SK-N-SH (cell line): ENCODE measurements around the gene PROX1. TPM values are rescaled to one million over a fixed set of nuclear protein-coding genes. Genes with fewer than 3 reads are reported as not detected.

Experiments used
- CTCF ChIA-PET: fragments of 300-600, 350-600 bp; formaldehyde crosslinking; extraction: SDS; loops from one replicate; lab custom pipeline; 2021; lab: Yijun Ruan, JAX
- POLR2A ChIA-PET: fragments of 350-600 bp; sonication (Branson Sonifier 250); formaldehyde crosslinking; extraction: SDS; loops from one replicate; lab custom pipeline; 2020; ENCODE audit warnings: antibody characterized with exemption, inconsistent platforms; lab: Yijun Ruan, JAX
- DNase-seq: peaks from one replicate; pipeline ENCODE4 v3.0.0; 2012
- H2AFZ ChIP-seq: fragments of 200-600 bp; sonication (generic); 2 replicates; pipeline ENCODE4 v1.8.1; 2016; ENCODE audit warnings: antibody characterized with exemption, mild to moderate bottlenecking, low read depth
- H3F3A ChIP-seq: fragments of 200-600 bp; sonication (generic); replicated peaks from 2 replicates; pipeline ENCODE3; 2016; ENCODE audit warnings: antibody characterized with exemption, mild to moderate bottlenecking; ENCODE audit not compliant: insufficient read depth
- H3K27ac ChIP-seq, 2 experiments: fragments of 200-500 bp in 1 of 2; fragments of 200-600 bp in 1 of 2; sonication (Bioruptor generic) in 1 of 2; sonication (generic), shearing (Covaris generic) in 1 of 2; 2 replicates each; pipeline versions ENCODE4 v1.5.1 to v1.6.1; 2014 to 2016; ENCODE audit warnings: low read depth in 2 of 2, inconsistent platforms in 1 of 2, low read length in 1 of 2, mild to moderate bottlenecking in 1 of 2, mixed read lengths in 1 of 2
- H3K27me3 ChIP-seq: fragments of 200-600 bp; sonication (generic), shearing (Covaris generic); 2 replicates; pipeline ENCODE4 v1.6.1; 2016; ENCODE audit warnings: mixed run types; ENCODE audit not compliant: insufficient read depth
- H3K36me3 ChIP-seq, 2 experiments: fragments of 200-500 bp in 1 of 2; fragments of 200-600 bp in 1 of 2; sonication (Bioruptor generic) in 1 of 2; sonication (generic) in 1 of 2; replicated peaks in 1 of 2; 2 replicates each; pipeline versions ENCODE3 to v1.5.1; 2014 to 2016; ENCODE audit warnings: low read length in 1 of 2, mild to moderate bottlenecking in 1 of 2; ENCODE audit not compliant: insufficient read depth in 2 of 2, control insufficient read depth in 1 of 2
- H3K4me1 ChIP-seq, 2 experiments: fragments of 200-500 bp in 1 of 2; fragments of 200-600 bp in 1 of 2; sonication (Bioruptor generic) in 1 of 2; sonication (generic), shearing (Covaris generic) in 1 of 2; 2 replicates each; pipeline versions ENCODE4 v1.5.1 to v1.6.1; 2014 to 2016; ENCODE audit warnings: low read depth in 1 of 2, low read length in 1 of 2, mixed run types in 1 of 2; ENCODE audit not compliant: insufficient read depth in 2 of 2, control insufficient read depth in 1 of 2
- H3K4me2 ChIP-seq: fragments of 200-600 bp; sonication (generic), shearing (Covaris generic); 2 replicates; pipeline ENCODE4 v1.6.1; 2017; ENCODE audit warnings: mixed run types
- H3K4me3 ChIP-seq, 2 experiments: fragments of 200-500 bp in 1 of 2; fragments of 200-600 bp in 1 of 2; sonication (Bioruptor generic) in 1 of 2; sonication (generic), shearing (Covaris generic) in 1 of 2; 2 replicates each; pipeline versions ENCODE4 v1.5.1 to v1.8.1; 2014 to 2016; ENCODE audit warnings: low read depth in 2 of 2, inconsistent platforms in 1 of 2, low read length in 1 of 2, mild to moderate bottlenecking in 1 of 2, mixed read lengths in 1 of 2, moderate library complexity in 1 of 2
- H3K79me2 ChIP-seq: fragments of 200-600 bp; sonication (generic); 2 replicates; pipeline ENCODE4 v1.8.1; 2017; ENCODE audit warnings: mild to moderate bottlenecking; ENCODE audit not compliant: insufficient read depth
- H3K9ac ChIP-seq: fragments of 200-600 bp; sonication (generic); 2 replicates; pipeline ENCODE4 v1.6.1; 2017; ENCODE audit warnings: mixed run types
- H3K9me2 ChIP-seq: fragments of 200-600 bp; sonication (generic); 2 replicates; pipeline ENCODE4 v1.6.1; 2017; ENCODE audit warnings: mixed run types
- H3K9me3 ChIP-seq: fragments of 200-600 bp; sonication (generic); 2 replicates; pipeline ENCODE4 v1.6.1; 2017; ENCODE audit warnings: mixed run types, mild to moderate bottlenecking, moderate library complexity
- H4K20me1 ChIP-seq: fragments of 200-600 bp; sonication (generic); 2 replicates; pipeline ENCODE4 v1.6.1; 2017; ENCODE audit warnings: mild to moderate bottlenecking, mixed run types; ENCODE audit not compliant: insufficient read depth
- CTCF ChIP-seq: fragments of 200-600 bp; sonication (generic); IDR thresholded peaks from 2 replicates; pipeline ENCODE4 v1.6.1; 2017; ENCODE audit warnings: antibody characterized with exemption, mild to moderate bottlenecking, moderate library complexity
- FOXJ3 ChIP-seq: sonication (generic); formaldehyde crosslinking; IDR thresholded peaks from 2 replicates; pipeline ENCODE4 v1.5.1; 2020; ENCODE audit warnings: mild to moderate bottlenecking, missing genetic modification reagents
- FOXM1 ChIP-seq: IDR thresholded peaks from 2 replicates; pipeline ENCODE4 v1.4.0; 2012; ENCODE audit warnings: low read depth, mild to moderate bottlenecking
- GATA2 ChIP-seq: sonication (generic); formaldehyde crosslinking; IDR thresholded peaks from 2 replicates; pipeline ENCODE4 v1.5.0; 2020; ENCODE audit warnings: mild to moderate bottlenecking, missing genetic modification reagents
- IRF3 ChIP-seq: fragments of 150-350 bp; IDR thresholded peaks from 2 replicates; pipeline ENCODE4 v1.6.1; 2016; ENCODE audit warnings: mild to moderate bottlenecking, low read depth, low read length
- JUND ChIP-seq: IDR thresholded peaks from 2 replicates; pipeline ENCODE4 v1.4.0; 2012
- MAX ChIP-seq: IDR thresholded peaks from 2 replicates; pipeline ENCODE4 v1.4.0; 2012; ENCODE audit warnings: low read depth
- MXI1 ChIP-seq: IDR thresholded peaks from 2 replicates; pipeline ENCODE4 v1.6.1; 2012; ENCODE audit warnings: mild to moderate bottlenecking, low read depth, low read length, improper control_type of control experiment
- NFIC ChIP-seq: IDR thresholded peaks from 2 replicates; pipeline ENCODE4 v1.4.0; 2012; ENCODE audit warnings: borderline replicate concordance
- NRF1 ChIP-seq: IDR thresholded peaks from 2 replicates; pipeline ENCODE4 v1.6.1; 2012; ENCODE audit warnings: low read depth, mild to moderate bottlenecking, low read length
- RAD21 ChIP-seq: IDR thresholded peaks from 2 replicates; pipeline ENCODE4 v1.6.1; 2012; ENCODE audit warnings: mild to moderate bottlenecking, low read length
- REST ChIP-seq: IDR thresholded peaks from 2 replicates; pipeline ENCODE4 v1.6.1; 2012; ENCODE audit warnings: mild to moderate bottlenecking, low read depth, low read length, moderate library complexity
- RXRA ChIP-seq: IDR thresholded peaks from 2 replicates; pipeline ENCODE4 v1.4.0; 2012; ENCODE audit warnings: low read depth, mild to moderate bottlenecking, borderline replicate concordance
- SMC3 ChIP-seq: IDR thresholded peaks from 2 replicates; pipeline ENCODE4 v1.6.1; 2012; ENCODE audit warnings: low read depth, low read length, improper control_type of control experiment
- TAF1 ChIP-seq: IDR thresholded peaks from 2 replicates; pipeline ENCODE4 v1.6.1; 2012; ENCODE audit warnings: low read depth, mild to moderate bottlenecking, low read length, moderate library complexity, borderline replicate concordance
- TCF12 ChIP-seq: IDR thresholded peaks from 2 replicates; pipeline ENCODE4 v1.4.0; 2012
- WGBS: methylation state at CpG from one replicate; pipeline ENCODE4 v1.1.6; 2017; ENCODE audit warnings: low lambda C conversion rate; 5-methylcytosine and 5-hydroxymethylcytosine counted together
- polyA plus RNA-seq, 3 experiments: library from polyadenylated mRNA; depleted of rRNA; stranded (reverse); fragments of >200 nt; gene quantifications; 2 replicates each; pipeline ENCODE4 v1.2.3, GENCODE V29; 2012

The PROX1 gene
- polyA plus RNA-seq, 1 of the 3 experiments (the other 2 are of a cell fraction) = 0.25 TPM

GRCh38 chr1:214068979-214069378, 81.2 kb downstream of the PROX1 start:
- WGBS = 11% methylated on average over 1 of the region's 1 CpG
- Histone ChIP-seq H3K36me3 (no peaks in the 10 kb centered on the region), H3K4me3 (no peak overlapping the region), H3K9ac (no peak overlapping the region), H4K20me1 (no peaks in the 10 kb centered on the region), H3F3A (no peaks in the 10 kb centered on the region), H3K4me1 (no peaks in the 10 kb centered on the region), H3K27ac (no peak overlapping the region), H3K79me2 (no peaks in the 10 kb centered on the region), H3K27me3 (no peaks in the 10 kb centered on the region; the same call in 1 of the 2 replicates), H3K4me2 (no peak overlapping the region), H2AFZ (no peak overlapping the region), H3K9me2 (no peaks in the 10 kb centered on the region), H3K9me3 (no peaks in the 10 kb centered on the region)
- DNase-seq = no peak
- ChIA-PET POLR2A (no interaction called here), CTCF (no interaction called here)
- TF ChIP-seq REST = no peak
- no peak for TF ChIP-seq JUND
- no peak for TF ChIP-seq NRF1
- no peak for TF ChIP-seq NFIC
- no peak for TF ChIP-seq RXRA
- TF ChIP-seq CTCF = no peak
- TF ChIP-seq GATA2 (CRISPR knock-in tag) = no peak
- no peak for TF ChIP-seq TCF12
- no peak for TF ChIP-seq MAX
- no peak for TF ChIP-seq IRF3
- no peak for TF ChIP-seq RAD21

DNA sequence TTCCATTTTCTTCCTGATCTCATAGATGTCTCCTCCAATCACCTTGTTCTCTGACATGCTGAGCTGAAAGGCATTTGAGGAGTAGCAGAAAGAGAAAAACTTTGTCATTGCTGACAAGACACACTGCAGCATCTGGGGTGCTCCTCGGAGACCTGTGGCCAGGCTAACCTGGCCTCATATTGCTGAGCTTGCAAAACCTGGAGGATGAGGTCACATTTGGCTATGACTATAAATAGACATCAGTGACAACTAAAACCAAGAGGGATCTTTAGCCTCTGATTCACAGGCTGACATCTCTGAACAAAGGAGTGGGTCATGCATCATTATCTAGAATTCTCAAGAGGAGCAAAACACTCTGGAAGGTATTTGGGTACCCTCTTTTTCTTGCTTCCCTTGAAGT, 83.7 kb downstream of the PROX1 start:
- CTCF ChIA-PET = no interaction called here
- H3K36me3 ChIP-seq = no peaks in the 10 kb centered on the region
- POLR2A ChIA-PET = no interaction called here
- H3K79me2 ChIP-seq = no peaks in the 10 kb centered on the region
- H3K9me3 ChIP-seq = no peaks in the 10 kb centered on the region
- no peaks in the 10 kb centered on the region for H3K9me2 ChIP-seq
- no peak overlapping the region for H3K4me3 ChIP-seq
- no peak for DNase-seq
- no peaks in the 10 kb centered on the region for H4K20me1 ChIP-seq
- no peaks in the 10 kb centered on the region for H3K27me3 ChIP-seq
- H3F3A ChIP-seq = no peaks in the 10 kb centered on the region
- 27% methylated on average over 1 of the region's 1 CpG for WGBS
- H3K27ac ChIP-seq = no peak overlapping the region
- H2AFZ ChIP-seq = no peak overlapping the region
- H3K4me2 ChIP-seq = no peak overlapping the region
- H3K9ac ChIP-seq = no peak overlapping the region
- H3K4me1 ChIP-seq = no peaks in the 10 kb centered on the region; a peak in 1 of 4 replicates
- TF ChIP-seq NFIC (no peak), REST (no peak), SMC3 (no peak), FOXM1 (no peak), MXI1 (no peak), FOXJ3 (no peak), TAF1 (no peak)
